Liver (tissue), 3 donors: ENCODE measurements around the gene DMD.

ENCODE experiments used
- ATF3 ChIP-seq: IDR thresholded peaks from 2 replicates; pipeline ENCODE4 v1.6.1; 2016; ENCODE audit warnings: antibody characterized with exemption
- CTCF ChIP-seq: fragments of 150-350 bp; IDR thresholded peaks from 2 replicates; pipeline ENCODE4 v1.5.1; 2017; ENCODE audit warnings: improper control_type of control experiment, low read depth, low read length; ENCODE audit not compliant: missing input control
- EGR1 ChIP-seq, 2 donors: IDR thresholded peaks; 2 replicates each; pipeline ENCODE4 v1.6.1; 2016 to 2018; ENCODE audit warnings: antibody characterized with exemption in 2 of 2, low read depth in 2 of 2
- FOXA1 ChIP-seq: IDR thresholded peaks from 2 replicates; pipeline ENCODE4 v1.6.1; 2016; ENCODE audit warnings: antibody characterized with exemption
- GABPA ChIP-seq, 2 donors: IDR thresholded peaks in 1 of 2; conservative IDR thresholded peaks in 1 of 2; 2 replicates each; pipeline ENCODE4 v1.6.1; 2016; ENCODE audit warnings: antibody characterized with exemption in 2 of 2, mild to moderate bottlenecking in 1 of 2, moderate library complexity in 1 of 2
- HNF4A ChIP-seq, 2 donors: conservative IDR thresholded peaks; 2 replicates each; pipeline ENCODE4 v1.6.1; 2016; ENCODE audit warnings: antibody characterized with exemption in 2 of 2, mild to moderate bottlenecking in 2 of 2
- JUND ChIP-seq, 2 donors: IDR thresholded peaks; 2 replicates each; pipeline ENCODE4 v1.6.1; 2016; ENCODE audit warnings: antibody characterized with exemption in 2 of 2
- RAD21 ChIP-seq, 2 donors: IDR thresholded peaks; 2 replicates each; pipeline ENCODE4 v1.6.1; 2016; ENCODE audit warnings: antibody characterized with exemption in 2 of 2, mild to moderate bottlenecking in 2 of 2
- RXRA ChIP-seq, 2 donors: IDR thresholded peaks; 2 replicates each; pipeline ENCODE4 v1.6.1; 2017 to 2018; ENCODE audit warnings: antibody characterized with exemption in 2 of 2, mild to moderate bottlenecking in 1 of 2
- TAF1 ChIP-seq: conservative IDR thresholded peaks from 2 replicates; pipeline ENCODE4 v1.6.1; 2016; ENCODE audit warnings: antibody characterized with exemption, mild to moderate bottlenecking
- YY1 ChIP-seq: IDR thresholded peaks from 2 replicates; pipeline ENCODE4 v1.6.1; 2016; ENCODE audit warnings: antibody characterized with exemption, mild to moderate bottlenecking
- TF ChIP-seq, protein P1 (sequence below): IDR thresholded peaks from 2 replicates; pipeline ENCODE4 v1.6.1; 2016; ENCODE audit warnings: antibody characterized with exemption, mild to moderate bottlenecking
- TF ChIP-seq, protein P2 (sequence below): IDR thresholded peaks from 2 replicates; pipeline ENCODE4 v1.6.1; 2016; ENCODE audit warnings: antibody characterized with exemption
- donor health status: healthy.
- donor health status: healthy.

- TF ChIP-seq, protein P1, sequence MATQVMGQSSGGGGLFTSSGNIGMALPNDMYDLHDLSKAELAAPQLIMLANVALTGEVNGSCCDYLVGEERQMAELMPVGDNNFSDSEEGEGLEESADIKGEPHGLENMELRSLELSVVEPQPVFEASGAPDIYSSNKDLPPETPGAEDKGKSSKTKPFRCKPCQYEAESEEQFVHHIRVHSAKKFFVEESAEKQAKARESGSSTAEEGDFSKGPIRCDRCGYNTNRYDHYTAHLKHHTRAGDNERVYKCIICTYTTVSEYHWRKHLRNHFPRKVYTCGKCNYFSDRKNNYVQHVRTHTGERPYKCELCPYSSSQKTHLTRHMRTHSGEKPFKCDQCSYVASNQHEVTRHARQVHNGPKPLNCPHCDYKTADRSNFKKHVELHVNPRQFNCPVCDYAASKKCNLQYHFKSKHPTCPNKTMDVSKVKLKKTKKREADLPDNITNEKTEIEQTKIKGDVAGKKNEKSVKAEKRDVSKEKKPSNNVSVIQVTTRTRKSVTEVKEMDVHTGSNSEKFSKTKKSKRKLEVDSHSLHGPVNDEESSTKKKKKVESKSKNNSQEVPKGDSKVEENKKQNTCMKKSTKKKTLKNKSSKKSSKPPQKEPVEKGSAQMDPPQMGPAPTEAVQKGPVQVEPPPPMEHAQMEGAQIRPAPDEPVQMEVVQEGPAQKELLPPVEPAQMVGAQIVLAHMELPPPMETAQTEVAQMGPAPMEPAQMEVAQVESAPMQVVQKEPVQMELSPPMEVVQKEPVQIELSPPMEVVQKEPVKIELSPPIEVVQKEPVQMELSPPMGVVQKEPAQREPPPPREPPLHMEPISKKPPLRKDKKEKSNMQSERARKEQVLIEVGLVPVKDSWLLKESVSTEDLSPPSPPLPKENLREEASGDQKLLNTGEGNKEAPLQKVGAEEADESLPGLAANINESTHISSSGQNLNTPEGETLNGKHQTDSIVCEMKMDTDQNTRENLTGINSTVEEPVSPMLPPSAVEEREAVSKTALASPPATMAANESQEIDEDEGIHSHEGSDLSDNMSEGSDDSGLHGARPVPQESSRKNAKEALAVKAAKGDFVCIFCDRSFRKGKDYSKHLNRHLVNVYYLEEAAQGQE: no peak
- no peak for TF ChIP-seq YY1
- TF ChIP-seq CTCF: no peak
- TF ChIP-seq ATF3: no peak
- TF ChIP-seq RAD21 (IDR thresholded peaks at IDR 0.05): no peak
- no peak for TF ChIP-seq FOXA1
- TF ChIP-seq GABPA (IDR thresholded peaks at IDR 0.05 in 1 of 2, conservative IDR thresholded peaks at IDR 0.05 in 1 of 2): no peak
- no peak for TF ChIP-seq RXRA (IDR thresholded peaks at IDR 0.05)
- TF ChIP-seq TAF1: no peak
- no peak for TF ChIP-seq HNF4A (conservative IDR thresholded peaks at IDR 0.05)
- TF ChIP-seq, protein P2, sequence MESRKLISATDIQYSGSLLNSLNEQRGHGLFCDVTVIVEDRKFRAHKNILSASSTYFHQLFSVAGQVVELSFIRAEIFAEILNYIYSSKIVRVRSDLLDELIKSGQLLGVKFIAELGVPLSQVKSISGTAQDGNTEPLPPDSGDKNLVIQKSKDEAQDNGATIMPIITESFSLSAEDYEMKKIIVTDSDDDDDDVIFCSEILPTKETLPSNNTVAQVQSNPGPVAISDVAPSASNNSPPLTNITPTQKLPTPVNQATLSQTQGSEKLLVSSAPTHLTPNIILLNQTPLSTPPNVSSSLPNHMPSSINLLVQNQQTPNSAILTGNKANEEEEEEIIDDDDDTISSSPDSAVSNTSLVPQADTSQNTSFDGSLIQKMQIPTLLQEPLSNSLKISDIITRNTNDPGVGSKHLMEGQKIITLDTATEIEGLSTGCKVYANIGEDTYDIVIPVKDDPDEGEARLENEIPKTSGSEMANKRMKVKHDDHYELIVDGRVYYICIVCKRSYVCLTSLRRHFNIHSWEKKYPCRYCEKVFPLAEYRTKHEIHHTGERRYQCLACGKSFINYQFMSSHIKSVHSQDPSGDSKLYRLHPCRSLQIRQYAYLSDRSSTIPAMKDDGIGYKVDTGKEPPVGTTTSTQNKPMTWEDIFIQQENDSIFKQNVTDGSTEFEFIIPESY: no peak
- TF ChIP-seq EGR1 (IDR thresholded peaks at IDR 0.05; ENCODE audit: low read depth in 2 of 2): no peak
- TF ChIP-seq JUND (IDR thresholded peaks at IDR 0.05): no peak
These were observed 2113.3 kb downstream of the DMD start for GRCh38 chrX:31098079-31098478.
